Caco-2 (cell line): Measurements from ENCODE around the gene BNIP1. TPM values are rescaled to one million over a fixed set of nuclear protein-coding genes. Genes with fewer than 3 reads are reported as not detected.

ENCODE experiments used
- BruUV-seq: library from RNA; stranded (reverse); fragments of 400-500 nt; replicated peaks from 2 replicates; lab custom pipeline; 2021; lab: Mats Ljungman, UMichigan
- CTCF ChIA-PET: fragments of 300-600 bp; sonication (Branson Sonifier 250); formaldehyde crosslinking; loops from one replicate; lab custom pipeline; 2022; ENCODE audit warnings: antibody characterized with exemption; lab: Charles Lee
- POLR2A ChIA-PET: fragments of 300-600 bp; sonication (Branson Sonifier 250); formaldehyde crosslinking; loops from one replicate; lab custom pipeline; 2022; ENCODE audit warnings: antibody characterized with exemption; lab: Charles Lee
- DNase-seq, 2 experiments: peaks; one replicate each; pipeline versions ENCODE4 v3.0.0 to v3.0.0-alpha.2; 2020 to 2022
- H3K27me3 ChIP-seq: replicated peaks from 2 replicates; pipeline ENCODE4 v1.6.0; 2011; ENCODE audit warnings: low read length; ENCODE audit not compliant: control insufficient read depth, insufficient read depth
- H3K36me3 ChIP-seq: 2 replicates; pipeline ENCODE4 v1.5.1; 2011; ENCODE audit warnings: low read length; ENCODE audit not compliant: control insufficient read depth, insufficient read depth
- H3K4me1 ChIP-seq: fragments of 250-450 bp; sonication (Bioruptor Pico); 2 replicates; pipeline ENCODE4 v1.5.1; 2020; ENCODE audit warnings: mild to moderate bottlenecking
- H3K4me3 ChIP-seq: 2 replicates; pipeline ENCODE4 v1.5.1; 2011; ENCODE audit warnings: low read depth, mild to moderate bottlenecking, control low read depth, low read length
- H3K9me3 ChIP-seq: fragments of 250-450 bp; sonication (Bioruptor Pico); 2 replicates; pipeline ENCODE4 v1.5.1; 2020; ENCODE audit warnings: mild to moderate bottlenecking, moderate library complexity
- H3K27ac Mint-ChIP-seq: one replicate; pipeline ENCODE4 v1.8.0; 2022; ENCODE audit warnings: mixed read lengths; ENCODE audit not compliant: unreplicated experiment
- H3K27me3 Mint-ChIP-seq: one replicate; pipeline ENCODE4 v1.8.0; 2022; ENCODE audit warnings: mixed read lengths; ENCODE audit not compliant: insufficient read depth, unreplicated experiment
- H3K36me3 Mint-ChIP-seq: one replicate; pipeline ENCODE4 v1.8.0; 2022; ENCODE audit warnings: mild to moderate bottlenecking, mixed read lengths; ENCODE audit not compliant: insufficient read depth, unreplicated experiment
- H3K4me1 Mint-ChIP-seq: one replicate; pipeline ENCODE4 v1.8.0; 2022; ENCODE audit warnings: low read depth, mixed read lengths; ENCODE audit not compliant: unreplicated experiment
- H3K4me3 Mint-ChIP-seq: one replicate; pipeline ENCODE4 v1.8.0; 2022; ENCODE audit warnings: mild to moderate bottlenecking, moderate library complexity, mixed read lengths; ENCODE audit not compliant: unreplicated experiment
- H3K9me3 Mint-ChIP-seq: one replicate; pipeline ENCODE4 v1.8.0; 2022; ENCODE audit warnings: mixed read lengths; ENCODE audit not compliant: unreplicated experiment
- CTCF ChIP-seq, 2 experiments: fragments of 200-600 bp in 1 of 2; IDR thresholded peaks; 1 replicate in 1 of 2; 2 replicates in 1 of 2; pipeline versions ENCODE4 v1.5.1 to v1.8.0; 2011 to 2022; ENCODE audit warnings: antibody characterized with exemption in 1 of 2, control low read depth in 1 of 2, inconsistent platforms in 1 of 2, low read depth in 1 of 2, low read length in 1 of 2, mild to moderate bottlenecking in 1 of 2, moderate library complexity in 1 of 2; ENCODE audit not compliant: insufficient read depth in 1 of 2, severe bottlenecking in 1 of 2, unreplicated experiment in 1 of 2
- intact Hi-C: fragments of 100-400 bp; cut with micrococcal nuclease; formaldehyde crosslinking; loops from one replicate; pipeline ENCODE4 v1.10.0; 2022; ENCODE audit not compliant: unreplicated experiment
- total RNA-seq: library from RNA; stranded (reverse); gene quantifications from 2 replicates; pipeline ENCODE4 v1.2.3, GENCODE V29; 2022

Gene BNIP1
- total RNA-seq, 1 experiment from 2014 or later, result 13.9 TPM

- no peak overlapping the region for H3K4me3 ChIP-seq
- Mint-ChIP-seq H3K27me3 (peaks cover 18% of the 10 kb centered on the region), H3K4me3 (no peak overlapping the region), H3K36me3 (no peaks in the 10 kb centered on the region), H3K4me1 (no peaks in the 10 kb centered on the region), H3K27ac (no peak overlapping the region), H3K9me3 (peaks cover 18% of the 10 kb centered on the region)
- DNase-seq, result no peak
- CTCF ChIA-PET, result no interaction called here
- no peaks in the 10 kb centered on the region for H3K36me3 ChIP-seq
- peaks cover 7% of the 10 kb centered on the region for H3K9me3 ChIP-seq
- BruUV-seq, result no TSS peak
- intact Hi-C loops, result loop anchor here (5.0 kb wide), 1 partner anchor 33 kb away; no protein-coding TSS in a partner anchor
- no peaks in the 10 kb centered on the region for H3K27me3 ChIP-seq
- H3K4me1 ChIP-seq, result no peaks in the 10 kb centered on the region
- no peak for TF ChIP-seq CTCF (IDR thresholded peaks at IDR 0.05; ENCODE audit: insufficient read depth in 1 of 2, low read depth in 1 of 2, low read length in 1 of 2, severe bottlenecking in 1 of 2, unreplicated experiment in 1 of 2)
- POLR2A ChIA-PET, result no interaction called here
These were observed 56.0 kb downstream of the BNIP1 start for GRCh38 chr5:173200356-173200755.

GRCh38 chr5:173201636-173202265 is 57.4 kb downstream of the BNIP1 start:
- Histone ChIP-seq H3K27me3 (no peaks in the 10 kb centered on the region), H3K36me3 (no peaks in the 10 kb centered on the region), H3K4me3 (no peak overlapping the region), H3K4me1 (no peaks in the 10 kb centered on the region), H3K9me3 (peaks cover 7% of the 10 kb centered on the region)
- DNase-seq, result no peak
- H3K27me3 Mint-ChIP-seq, result peaks cover 18% of the 10 kb centered on the region
- CTCF ChIA-PET, result interaction anchor here (0.7 kb wide), 1 partner anchor 1834 kb away, joined by 3 read pairs; no protein-coding TSS in a partner anchor
- TF ChIP-seq CTCF (IDR thresholded peaks at IDR 0.05; ENCODE audit: insufficient read depth in 1 of 2, low read depth in 1 of 2, low read length in 1 of 2, severe bottlenecking in 1 of 2, unreplicated experiment in 1 of 2), result no peak
- no TSS peak for BruUV-seq
- H3K9me3 Mint-ChIP-seq, result peaks cover 18% of the 10 kb centered on the region
- H3K4me1 Mint-ChIP-seq, result no peaks in the 10 kb centered on the region
- intact Hi-C loops, result loop anchor here (5.0 kb wide), 1 partner anchor 34 kb away; no protein-coding TSS in a partner anchor
- POLR2A ChIA-PET, result no interaction called here
- H3K27ac Mint-ChIP-seq, result no peak overlapping the region
- no peak overlapping the region for H3K4me3 Mint-ChIP-seq
- H3K36me3 Mint-ChIP-seq, result no peaks in the 10 kb centered on the region

GRCh38 chr5:173202266-173202875 is 58.0 kb downstream of the BNIP1 start:
- Histone ChIP-seq H3K9me3 (peaks cover 7% of the 10 kb centered on the region), H3K4me3 (no peak overlapping the region), H3K36me3 (no peaks in the 10 kb centered on the region), H3K4me1 (no peaks in the 10 kb centered on the region), H3K27me3 (no peaks in the 10 kb centered on the region)
- Mint-ChIP-seq H3K4me1 (no peaks in the 10 kb centered on the region), H3K27me3 (peaks cover 18% of the 10 kb centered on the region), H3K4me3 (no peak overlapping the region), H3K9me3 (peaks cover 18% of the 10 kb centered on the region), H3K27ac (no peak overlapping the region), H3K36me3 (no peaks in the 10 kb centered on the region)
- ChIA-PET CTCF (interaction anchor here (0.6 to 0.7 kb wide), 2 partner anchors 180 to 1835 kb away, joined by 3 to 6 read pairs; no protein-coding TSS in a partner anchor), POLR2A (no interaction called here)
- intact Hi-C loops, result loop anchor here (5.0 kb wide), 1 partner anchor 35 kb away; no protein-coding TSS in a partner anchor
- BruUV-seq, result no TSS peak
- TF ChIP-seq CTCF (IDR thresholded peaks at IDR 0.05; ENCODE audit: insufficient read depth in 1 of 2, low read depth in 1 of 2, low read length in 1 of 2, severe bottlenecking in 1 of 2, unreplicated experiment in 1 of 2), result no peak
- DNase-seq, result no peak
